Stimulated activated CD8-positive, alpha-beta memory T cell treated with anti-CD3 and anti-CD28 coated beads, Interleukin-12 subunit alpha, Interleukin-12 subunit beta, amount 100 ng/mL, for 24 hours (primary cell): Measurements from ENCODE around the gene LAMA5.

Experiments used
- DNase-seq: peaks from one replicate; pipeline ENCODE4 v3.0.0-alpha.2; 2020; ENCODE audit errors: extremely low read depth

LAMA5 gene

DNA sequence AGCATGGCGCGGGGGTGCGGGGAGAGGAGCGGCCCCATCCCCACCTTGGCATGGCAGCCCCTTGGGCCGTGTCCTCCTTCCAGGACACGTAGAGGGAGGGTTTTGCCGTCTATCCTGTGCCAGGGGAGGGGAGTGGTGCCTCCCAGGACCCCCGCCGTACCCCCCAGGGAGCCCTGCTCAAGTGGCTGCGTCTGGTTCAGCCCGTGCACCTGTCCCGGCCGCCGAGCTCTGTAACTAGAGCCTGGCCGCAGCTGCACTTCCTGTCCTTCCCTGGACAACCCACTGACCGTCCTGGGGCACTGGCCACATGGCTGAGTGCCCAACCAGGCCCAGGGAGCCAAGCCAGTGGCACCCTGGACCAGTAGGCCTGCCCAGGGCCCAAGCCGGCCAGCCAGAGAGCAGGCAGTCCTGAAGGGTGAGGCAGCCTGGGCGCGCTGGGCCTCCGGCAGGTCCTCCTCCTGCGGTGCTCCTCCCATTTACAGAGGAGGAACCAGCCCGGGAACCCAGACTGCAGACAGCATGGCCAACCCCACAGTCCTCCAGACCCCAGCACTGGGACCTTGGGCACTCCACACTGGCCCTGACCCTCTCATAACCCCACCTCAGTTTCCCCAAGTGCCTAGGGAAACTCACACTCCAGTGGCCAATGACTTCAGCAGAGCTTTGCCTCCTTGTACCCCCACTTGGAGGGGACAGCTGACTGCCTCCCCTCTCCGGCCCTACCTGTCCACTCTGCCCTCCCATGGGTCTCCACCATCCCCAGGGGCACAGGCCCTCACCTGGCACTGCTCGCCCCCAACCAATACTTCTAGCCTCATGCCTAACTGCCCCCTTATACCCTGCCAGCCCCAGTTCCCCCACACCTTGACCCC lies 8.7 kb downstream of the LAMA5 start:
- DNase-seq = no peak

DNA sequence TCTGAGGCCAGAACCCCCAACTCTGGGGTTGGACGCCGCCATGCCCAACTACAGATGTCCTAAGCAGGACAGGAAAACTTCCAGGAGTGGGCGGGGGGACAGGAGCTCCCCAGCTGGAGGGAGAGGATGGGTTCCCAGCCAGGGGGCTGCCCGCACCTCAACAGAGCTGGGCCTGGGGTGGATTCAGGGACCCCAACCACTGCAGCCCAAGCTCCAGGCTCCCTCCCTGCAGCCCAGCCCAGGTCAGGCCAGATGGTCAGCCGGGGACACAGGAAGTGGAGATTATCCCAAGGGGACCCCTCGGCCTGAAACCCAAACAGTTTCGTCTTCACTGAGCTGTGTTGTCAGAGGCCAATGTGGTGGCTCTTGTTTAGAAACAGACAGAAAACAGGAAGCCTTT lies 9.4 kb downstream of the LAMA5 start:
- DNase-seq = no peak

DNA sequence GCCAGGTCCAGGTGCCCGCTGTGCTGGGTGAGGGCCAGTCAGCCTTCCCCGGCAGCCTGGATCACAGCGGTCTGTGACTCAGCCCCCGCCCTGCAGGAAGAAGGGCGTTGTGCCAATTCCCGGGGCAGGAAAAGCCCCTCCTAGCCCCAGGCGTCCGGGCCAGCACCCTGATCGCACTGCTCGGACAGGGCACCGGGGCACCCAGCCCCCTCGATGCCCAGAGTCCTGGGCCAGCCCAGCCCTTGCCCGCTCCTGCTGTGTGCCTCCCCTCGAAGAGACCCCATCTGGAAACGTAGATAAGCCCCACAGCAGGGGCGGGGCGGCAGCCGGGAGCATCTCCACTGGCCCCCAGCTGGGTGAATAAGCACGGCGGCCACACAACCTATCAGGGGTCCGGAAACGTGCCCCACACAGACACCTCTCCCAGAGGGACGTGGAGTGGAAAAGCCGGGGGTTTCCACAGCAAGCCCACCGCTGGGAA lies 9.9 kb downstream of the LAMA5 start:
- DNase-seq = no peak

DNA sequence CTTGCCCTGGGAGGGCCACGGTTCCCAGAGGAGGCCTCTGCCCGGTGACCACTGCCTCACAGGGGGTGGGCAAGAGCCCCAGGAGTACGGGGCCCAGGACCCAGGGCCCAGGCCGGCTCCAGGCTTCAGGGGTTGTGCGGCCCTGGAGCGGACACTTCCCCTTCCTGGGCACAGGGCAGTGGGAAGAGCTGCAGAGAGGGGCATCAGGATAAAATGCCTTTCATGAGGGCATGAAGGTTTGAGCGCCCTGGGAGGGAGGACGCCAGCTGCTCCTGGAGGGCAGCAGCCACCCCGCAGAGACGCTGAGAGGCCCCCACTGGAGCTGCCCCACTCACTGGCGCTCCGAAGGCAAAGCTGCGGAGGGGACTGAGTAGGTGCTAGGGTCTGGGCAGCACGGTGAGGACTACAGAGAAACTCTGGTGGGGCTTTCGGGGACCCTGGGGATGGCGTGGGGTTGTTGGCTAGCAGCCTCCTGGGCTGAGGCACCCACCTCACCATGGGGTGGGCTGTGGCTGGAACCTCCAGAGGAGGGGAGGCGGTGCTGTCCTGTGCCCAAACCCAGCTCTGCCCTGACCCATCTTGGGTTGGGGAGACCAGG lies 10.4 kb downstream of the LAMA5 start:
- no peak for DNase-seq

DNA sequence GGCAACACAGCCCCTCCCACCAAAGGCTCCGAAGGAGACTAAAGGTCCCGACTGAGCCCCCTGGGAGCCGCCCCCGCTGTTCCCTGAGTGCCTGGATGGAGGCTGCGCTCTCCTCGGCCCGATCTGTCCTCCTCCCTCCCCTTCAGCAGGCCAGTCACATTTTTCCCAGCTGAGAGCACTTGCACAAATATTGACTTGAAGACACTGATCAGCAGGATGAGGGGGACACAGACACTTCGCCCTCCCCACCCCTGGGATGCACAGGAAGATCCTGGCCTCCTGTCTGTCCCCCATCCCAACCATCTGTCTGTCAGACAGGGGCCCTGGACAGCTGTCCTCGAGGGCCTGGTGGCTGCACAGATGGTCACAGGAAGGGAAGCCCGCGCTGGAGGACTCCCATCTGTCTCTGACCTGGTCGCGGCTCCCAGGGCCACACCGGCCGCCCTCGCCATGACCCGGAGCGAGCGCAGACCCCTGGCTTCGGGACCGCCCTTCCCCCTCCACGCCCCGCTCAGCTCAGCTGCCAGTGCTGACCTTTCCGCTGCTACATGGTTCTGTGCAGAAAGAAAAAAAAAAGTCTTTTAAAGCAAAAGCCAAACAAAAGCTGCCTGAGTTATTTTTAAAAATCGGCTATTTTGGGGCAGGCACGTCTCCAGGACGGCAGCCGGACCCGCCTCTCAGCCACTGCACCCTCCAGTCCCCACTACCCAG lies 11.1 kb downstream of the LAMA5 start:
- DNase-seq = no peak

DNA sequence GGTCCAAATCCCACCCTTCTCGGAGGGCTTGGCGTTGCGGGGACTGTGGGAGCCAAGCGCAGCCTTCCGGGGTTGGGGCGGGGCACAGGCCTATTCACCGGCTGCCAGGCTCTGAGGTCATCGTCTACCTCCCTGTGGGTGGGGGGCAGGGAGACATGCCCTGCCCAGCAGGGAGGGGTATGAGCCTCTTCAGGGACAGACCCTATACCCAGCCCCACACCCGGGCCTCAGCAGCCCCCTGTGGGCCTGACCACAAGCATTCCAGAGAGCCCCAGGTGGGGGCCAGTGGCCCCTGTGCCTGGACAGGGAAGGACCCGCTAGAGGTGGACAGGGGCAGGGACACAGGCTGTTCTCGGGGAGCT lies 11.6 kb downstream of the LAMA5 start:
- no peak for DNase-seq

DNA sequence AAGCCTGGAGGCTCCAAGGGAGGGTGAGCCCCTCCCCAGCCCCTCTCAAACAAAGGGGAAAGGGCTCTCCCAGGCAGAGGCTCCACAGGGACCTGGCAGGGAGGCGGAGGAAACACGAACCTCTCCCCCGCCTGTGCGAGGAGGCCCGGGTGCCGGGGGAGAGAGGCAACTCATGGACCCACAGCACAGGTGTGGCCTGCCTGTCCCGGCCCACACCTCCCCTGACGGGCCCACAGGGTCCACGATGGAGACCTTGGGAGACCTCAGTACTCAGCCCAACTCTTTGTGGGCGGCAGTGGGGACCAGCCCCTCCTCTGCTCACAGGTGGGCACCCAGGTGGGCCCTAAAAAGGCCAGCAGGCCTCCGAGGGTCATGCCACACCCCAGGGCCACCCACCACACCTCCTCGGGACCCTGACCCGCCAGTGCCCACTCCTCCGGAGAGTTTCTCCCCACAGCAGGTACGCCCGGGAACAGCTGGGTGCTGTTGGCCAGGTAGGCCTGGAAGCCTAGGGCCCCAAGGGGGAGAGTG lies 12.2 kb downstream of the LAMA5 start:
- DNase-seq = no peak

DNA sequence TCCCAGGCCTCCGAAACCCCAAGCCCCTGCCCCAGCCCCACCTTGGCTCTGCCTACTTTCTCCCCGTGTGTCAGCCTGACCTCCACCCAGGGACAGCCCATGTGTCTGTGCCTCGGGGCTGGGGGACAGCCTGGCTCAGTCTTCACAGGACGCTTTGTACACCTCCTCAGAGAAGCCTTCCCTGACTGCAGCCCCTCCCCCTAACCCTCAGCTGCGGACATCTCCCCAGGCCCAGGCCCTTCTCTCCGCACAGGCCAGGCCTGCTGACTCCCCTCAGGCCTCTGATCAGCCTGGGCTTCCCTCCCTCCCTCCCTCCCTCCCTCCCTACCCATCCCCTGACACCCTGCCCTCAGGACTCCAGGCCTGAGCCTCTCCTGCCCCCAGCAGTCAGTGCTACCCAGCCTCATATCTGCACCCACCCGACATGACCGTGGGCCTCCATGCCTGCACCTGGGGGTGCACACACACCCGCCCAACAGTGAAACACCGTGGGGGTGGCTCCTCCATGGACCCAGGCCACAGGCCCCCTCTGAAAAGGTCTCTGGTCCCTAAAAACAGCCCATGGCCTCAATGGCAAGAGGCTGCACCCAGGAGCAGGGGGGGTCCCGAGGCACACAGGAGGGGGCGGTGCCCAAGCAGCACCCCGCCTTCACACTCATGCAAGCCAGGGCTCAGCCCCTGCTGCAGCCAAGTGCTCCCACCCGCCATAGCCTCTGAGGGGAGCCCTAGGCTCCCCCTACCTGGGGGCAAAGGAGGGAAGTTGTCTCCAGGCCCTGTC lies 12.9 kb downstream of the LAMA5 start:
- DNase-seq = no peak

DNA sequence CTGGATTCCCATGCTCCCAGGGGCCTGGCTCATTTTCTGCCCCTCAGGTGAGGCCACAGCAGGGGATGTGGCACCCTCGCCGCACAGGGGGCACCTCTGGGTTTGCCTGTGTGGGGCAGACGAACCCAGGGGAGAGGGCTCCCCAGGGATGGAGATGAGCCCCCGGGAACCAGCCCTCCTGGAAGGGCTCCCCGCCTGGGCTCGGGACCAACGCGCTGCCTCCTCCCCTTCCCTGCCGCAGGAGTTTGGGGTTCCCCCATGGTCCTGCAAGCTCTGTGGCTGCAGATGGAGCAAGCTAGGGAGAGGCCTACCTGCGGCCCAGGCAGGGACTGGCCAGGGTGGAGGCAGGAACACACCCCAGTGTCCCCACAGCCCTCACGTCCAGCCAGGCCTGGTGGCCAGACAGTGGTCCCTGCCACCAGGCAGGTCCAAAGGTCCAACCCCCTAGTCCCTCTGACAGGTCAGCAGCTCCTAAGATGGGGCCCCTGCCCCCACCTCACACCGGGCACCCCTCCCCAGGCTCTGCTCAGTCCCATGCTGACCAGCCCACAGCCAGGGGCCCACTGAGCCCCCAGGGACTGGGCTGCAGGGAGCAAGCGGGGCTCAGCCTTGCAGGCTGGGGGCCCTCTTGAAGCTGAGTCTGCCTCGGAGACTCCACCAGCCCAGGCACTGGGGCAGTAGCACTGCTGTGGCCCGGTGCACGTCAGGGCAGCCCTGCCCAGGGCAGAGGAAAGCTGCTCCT lies 13.7 kb downstream of the LAMA5 start:
- DNase-seq = no peak

DNA sequence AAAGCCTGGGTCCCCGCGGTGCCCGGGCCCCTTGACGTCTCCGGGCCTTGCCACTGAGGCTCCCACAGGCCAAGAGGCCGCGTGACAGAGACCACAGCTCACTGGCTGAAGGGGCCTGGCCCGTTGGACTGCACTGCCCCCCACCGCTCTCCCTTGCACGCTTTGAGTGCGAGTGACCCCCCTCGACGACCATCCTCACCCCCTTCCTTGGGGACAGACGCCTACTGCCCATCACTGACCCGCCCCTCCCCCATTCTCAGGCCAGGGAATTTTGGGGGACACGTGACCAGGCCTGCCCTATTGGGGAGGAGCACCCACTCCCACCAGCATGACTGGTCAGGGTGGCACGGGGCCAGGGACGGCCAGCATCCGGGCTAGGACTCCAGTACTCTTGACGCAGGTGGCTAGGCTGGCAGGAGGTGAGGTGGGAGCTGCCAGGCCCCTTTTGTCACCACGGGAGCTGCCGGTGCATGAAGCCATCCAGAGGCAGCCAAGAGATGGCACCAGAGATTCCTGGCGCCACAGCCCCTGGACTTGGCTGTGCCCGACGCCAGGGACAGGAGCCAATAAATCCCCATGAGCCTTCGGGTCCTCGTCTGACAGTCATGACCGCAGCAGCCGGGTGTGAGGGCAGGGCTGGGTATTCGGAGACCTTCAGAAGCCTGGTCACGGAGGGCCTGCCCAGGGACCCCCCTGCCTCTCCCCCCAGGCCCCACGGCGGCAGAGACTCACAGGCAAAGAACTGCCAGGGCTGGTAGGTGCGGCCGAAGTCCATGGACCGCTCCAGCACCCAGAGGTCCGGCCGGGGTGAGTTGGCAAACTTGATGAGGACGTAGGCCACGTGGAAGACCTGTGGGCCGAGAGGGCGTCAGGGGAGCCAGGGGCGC lies 14.5 kb downstream of the LAMA5 start:
- no peak for DNase-seq

DNA sequence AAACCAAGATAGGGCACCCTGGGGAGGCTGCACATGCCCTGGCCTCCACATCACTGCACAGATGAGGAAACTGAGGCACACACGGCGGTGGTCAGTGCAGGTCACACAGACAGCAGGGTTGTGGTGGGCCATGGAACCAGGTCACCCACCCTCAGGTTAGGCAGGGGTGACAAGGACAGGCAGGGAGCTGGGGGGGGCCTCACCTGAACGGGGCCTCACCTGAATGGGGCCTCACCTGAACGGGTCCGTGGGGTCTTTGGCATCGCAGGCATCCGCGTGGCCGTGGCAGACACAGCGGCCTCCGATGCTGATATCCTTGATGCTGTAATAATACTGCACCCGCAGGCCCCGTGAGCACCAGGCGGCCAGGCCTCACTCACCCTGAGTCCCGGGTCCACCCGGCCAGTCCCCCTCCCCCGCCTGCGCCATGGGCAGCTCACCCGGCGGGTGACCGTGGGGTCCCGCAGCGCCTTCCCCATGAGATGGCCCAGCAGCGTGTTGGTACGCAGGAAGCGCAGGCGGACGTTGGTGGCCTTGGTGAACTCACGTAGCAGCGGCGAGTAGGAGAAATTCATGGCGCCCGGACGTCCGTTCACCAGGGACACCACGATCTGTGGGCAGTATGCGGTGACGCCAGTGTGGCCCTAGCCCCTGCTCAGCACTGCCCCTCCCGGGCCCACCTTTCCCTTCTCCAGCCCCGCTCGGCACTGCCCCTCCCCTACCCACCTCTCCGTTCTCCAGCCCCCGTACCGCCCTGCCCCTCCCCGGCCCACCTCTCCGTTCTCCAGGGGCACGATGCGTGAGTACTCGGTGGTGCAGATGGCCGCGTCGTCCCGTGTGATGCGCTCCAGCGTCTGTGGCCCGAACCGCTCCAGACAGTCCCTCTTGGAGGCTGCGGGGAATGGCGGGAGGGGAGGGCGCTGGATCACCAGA lies 15.4 kb downstream of the LAMA5 start:
- DNase-seq = no peak

DNA sequence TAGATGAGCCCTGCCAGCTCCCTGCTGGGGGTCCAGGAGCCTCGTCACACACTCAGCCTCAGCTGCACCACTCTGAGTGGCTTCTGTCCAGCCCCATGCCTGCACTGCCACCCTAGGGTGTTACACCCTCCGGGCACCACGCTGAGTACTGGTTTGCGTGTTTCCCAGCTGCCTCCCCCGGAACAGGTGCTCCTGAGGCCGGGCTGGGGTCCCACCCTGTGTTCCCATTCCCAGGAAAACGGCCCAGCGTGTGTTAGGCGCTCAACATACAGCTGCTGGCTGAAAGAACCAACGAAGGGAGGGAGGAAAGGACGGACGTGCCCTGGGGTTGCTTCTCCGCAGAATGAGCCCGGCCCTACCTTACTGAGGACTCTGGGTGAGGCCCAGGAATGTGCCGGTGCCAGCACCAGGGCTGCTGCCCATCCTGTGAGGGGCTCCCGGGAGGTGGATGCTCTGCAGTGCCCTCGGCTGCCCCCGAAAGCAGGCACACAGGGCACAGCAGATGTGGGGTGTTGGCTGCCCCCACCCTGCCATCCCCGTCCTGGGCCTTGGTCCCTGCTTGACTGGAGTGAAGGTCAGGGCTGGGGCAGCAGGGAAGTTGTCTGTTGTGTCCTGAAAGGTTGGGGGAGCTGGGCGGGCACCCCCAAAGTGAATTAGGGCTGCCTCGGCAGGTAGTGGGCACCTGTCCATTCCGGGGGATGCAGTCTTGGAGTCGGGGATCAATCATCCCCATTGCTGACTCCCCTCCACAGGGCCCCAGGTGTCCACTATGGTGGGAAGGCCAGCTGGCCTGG lies 16.3 kb downstream of the LAMA5 start:
- DNase-seq = no peak

DNA sequence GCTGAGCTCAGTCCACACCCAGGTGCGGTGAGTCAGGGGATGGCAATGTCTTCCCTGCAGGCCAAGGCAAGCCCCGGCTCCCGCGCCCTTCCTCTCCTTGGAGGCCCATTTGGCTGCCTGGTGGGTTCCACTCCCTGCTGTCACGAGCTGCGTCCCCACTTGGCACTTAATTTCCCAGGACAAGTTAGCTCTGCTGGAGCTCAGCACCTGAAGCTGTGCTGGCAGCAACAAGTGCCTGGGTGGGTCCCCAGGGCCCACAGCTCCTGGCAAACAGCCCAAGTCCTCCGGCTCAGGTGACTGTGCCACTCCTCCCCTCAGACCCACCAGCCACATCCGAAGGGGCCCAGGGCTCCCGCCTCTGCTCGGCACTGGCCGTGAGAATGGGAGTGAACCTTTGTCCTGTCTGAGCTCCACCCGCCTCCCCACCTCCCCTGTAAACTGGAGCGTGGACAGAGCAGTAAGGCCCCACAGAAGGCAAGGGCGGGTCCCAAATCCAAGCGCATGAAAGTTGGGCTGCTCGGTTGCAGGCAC lies 16.9 kb downstream of the LAMA5 start:
- no peak for DNase-seq

DNA sequence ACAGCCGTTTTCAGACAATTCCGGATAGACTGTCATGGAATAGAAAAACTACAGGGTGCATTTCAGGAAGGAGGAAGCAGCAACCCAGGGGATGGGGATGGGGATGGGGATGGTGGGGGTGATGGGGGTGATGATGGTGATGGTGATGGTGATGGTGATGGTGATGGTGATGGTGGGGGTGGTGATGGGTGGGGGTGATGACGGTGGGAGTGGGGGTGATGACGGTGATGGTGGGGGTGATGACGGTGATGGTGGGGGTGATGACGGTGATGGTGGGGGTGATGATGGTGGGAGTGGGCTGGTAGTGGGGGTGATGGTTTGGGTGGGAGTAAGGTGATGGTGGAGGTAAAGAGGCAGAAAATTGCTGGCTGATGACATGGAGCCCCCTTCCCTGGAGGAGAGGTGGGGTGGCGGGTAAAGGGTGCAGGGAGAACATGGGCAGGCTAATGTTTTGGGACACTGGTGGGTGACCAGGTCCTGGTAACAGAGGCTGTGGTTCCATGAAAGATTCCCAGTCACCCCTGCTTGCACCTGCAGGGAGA lies 17.5 kb downstream of the LAMA5 start:
- no peak for DNase-seq

DNA sequence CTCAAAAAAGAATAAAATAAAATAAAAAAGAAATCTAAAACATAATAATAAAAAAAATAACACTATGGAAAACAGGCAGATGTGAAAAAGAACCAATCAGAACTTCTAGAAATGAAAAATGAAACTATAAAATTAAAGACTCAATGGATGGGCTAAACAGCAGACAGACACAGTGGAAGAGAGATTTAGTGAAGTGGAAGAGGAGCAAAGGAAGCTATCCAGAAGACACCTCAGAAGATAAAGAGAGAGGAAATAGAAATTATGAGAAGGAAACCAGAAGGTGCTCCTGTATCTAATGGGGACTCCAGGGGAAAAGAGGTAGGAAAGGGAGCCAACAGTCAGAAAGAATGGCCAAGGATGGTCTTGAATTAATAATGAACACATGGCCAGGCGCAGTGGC lies 18.5 kb downstream of the LAMA5 start:
- no peak for DNase-seq

DNA sequence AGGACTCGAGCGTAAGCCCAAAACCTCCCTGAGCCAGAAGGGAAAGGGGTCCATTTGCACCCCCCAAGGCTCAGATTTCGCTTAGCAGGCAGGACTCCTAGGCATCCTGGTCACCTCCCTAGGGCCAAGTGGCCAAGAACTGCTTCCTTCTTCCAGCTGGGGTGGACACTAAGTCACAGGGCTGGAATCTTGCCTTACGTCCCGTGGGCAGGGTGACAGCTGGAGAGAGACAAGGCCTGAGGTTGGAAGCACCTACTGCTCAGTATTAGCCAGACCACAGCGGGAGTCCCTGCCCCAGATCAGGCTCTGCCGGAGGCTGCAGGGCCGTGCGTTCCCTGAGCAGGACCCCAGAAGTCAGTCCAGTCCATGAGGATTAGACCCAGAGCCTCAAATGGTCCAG lies 19.7 kb downstream of the LAMA5 start:
- DNase-seq = no peak

DNA sequence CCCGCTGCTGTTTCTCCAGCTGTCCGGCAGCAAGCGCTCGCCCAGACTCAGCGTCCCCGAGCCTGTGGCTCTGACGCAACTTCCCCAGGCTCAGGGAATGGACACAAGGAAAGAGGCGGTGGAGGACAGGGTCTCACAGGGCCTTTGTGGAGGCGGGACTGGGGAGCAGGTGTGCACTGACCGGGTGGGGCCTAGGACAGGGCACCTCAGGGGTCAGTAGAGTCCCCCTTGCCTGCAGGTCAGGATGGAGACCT lies 20.0 kb downstream of the LAMA5 start:
- no peak for DNase-seq
